HL-60 (cell line): ENCODE data around the gene LAX1.

Experiments used
- CTCF ChIP-seq: IDR thresholded peaks from one replicate; pipeline ENCODE4 v1.5.1; 2011; ENCODE audit warnings: low read length, control low read depth, inconsistent platforms; ENCODE audit not compliant: insufficient read depth
- GABPA ChIP-seq: IDR thresholded peaks from 2 replicates; pipeline ENCODE4 v1.6.1; 2012; ENCODE audit warnings: low read depth
- POLR2AphosphoS5 ChIP-seq: IDR thresholded peaks from 2 replicates; pipeline ENCODE4 v1.6.1; 2012; ENCODE audit warnings: low read depth
- REST ChIP-seq: IDR thresholded peaks from 2 replicates; pipeline ENCODE4 v1.6.1; 2012; ENCODE audit warnings: low read depth; ENCODE audit not compliant: insufficient replicate concordance
- SPI1 ChIP-seq: IDR thresholded peaks from 2 replicates; pipeline ENCODE4 v1.6.1; 2012; ENCODE audit warnings: low read depth, mild to moderate bottlenecking, borderline replicate concordance

- TF ChIP-seq CTCF (no peak), REST (no peak), GABPA (no peak), POLR2AphosphoS5 (no peak), SPI1 (no peak)
Observed at GRCh38 chr1:203772836-203773235, 7.9 kb downstream of the LAX1 start.
